Measurements from ENCODE around the gene SULT6B1. TPM values are rescaled to one million over a fixed set of nuclear protein-coding genes. Genes with fewer than 3 reads are reported as not detected.

The SULT6B1 gene, protein sequence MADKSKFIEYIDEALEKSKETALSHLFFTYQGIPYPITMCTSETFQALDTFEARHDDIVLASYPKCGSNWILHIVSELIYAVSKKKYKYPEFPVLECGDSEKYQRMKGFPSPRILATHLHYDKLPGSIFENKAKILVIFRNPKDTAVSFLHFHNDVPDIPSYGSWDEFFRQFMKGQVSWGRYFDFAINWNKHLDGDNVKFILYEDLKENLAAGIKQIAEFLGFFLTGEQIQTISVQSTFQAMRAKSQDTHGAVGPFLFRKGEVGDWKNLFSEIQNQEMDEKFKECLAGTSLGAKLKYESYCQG
- total RNA-seq, result not detected in 2 replicates
- not detected for total RNA-seq (2013)
- polyA plus RNA-seq, result not detected in 2 replicates
- polyA minus RNA-seq, result not detected in 2 replicates

DNA sequence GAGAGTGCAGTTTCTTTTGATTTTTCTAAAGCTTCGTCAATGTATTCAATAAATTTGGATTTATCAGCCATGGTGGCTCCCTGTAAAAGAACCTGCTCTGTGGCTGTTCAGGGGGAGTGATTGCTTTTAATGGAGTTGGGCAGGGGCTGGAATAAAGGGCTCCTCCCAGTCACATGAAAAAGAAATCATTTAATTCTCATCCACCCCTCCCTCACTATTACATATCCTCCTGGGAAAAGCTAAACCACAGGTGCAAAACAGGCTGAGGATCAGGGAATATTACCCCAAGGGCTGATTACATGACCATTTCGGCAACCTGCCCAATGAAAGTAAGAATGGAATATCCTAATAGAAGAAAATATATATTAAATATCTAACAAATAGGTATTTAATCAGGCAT, at the start of gene SULT6B1:
Gene SULT6B1, minus strand, starts transcription at position 101 of the 400 bp plus-strand sequence. Its CDS starts 30 bp downstream, at position 71.
- no peaks in the 10 kb centered on the region for H3K79me2 ChIP-seq (ENCODE audit: control insufficient read depth, insufficient read depth, low read length)
- CTCF ChIA-PET, result no interaction called here
- H3K4me3 ChIP-seq (ENCODE audit: control extremely low read depth in 1 of 5, extremely low read depth in 1 of 5, insufficient read depth in 1 of 5, low read depth in 2 of 5, low read length in 4 of 5), result no peak within 1 kb of the TSS
- H2AFZ ChIP-seq (ENCODE audit: insufficient read depth, low read depth, low read length, poor library complexity, severe bottlenecking), result no peak within 1 kb of the TSS
- H3K4me2 ChIP-seq (replicated peaks; ENCODE audit: low read depth, low read length, poor library complexity, severe bottlenecking), result no peak within 1 kb of the TSS
- DNase-seq (no peak), ATAC-seq (ENCODE audit: low read depth) (no peak)
- H3K27ac ChIP-seq (ENCODE audit: low read length in 2 of 2), result no peak within 1 kb of the TSS
- Mint-ChIP-seq H3K4me3 (no peak within 1 kb of the TSS), H3K27ac (no peak within 1 kb of the TSS), H3K4me1 (no peaks in the 10 kb centered on the region), H3K9me3 (ENCODE audit: insufficient read depth) (no peaks in the 10 kb centered on the region), H3K27me3 (peaks cover 9% of the 10 kb centered on the region)
- H3K9me3 ChIP-seq (ENCODE audit: control extremely low read depth in 1 of 3, control insufficient read depth in 2 of 3, insufficient read depth in 1 of 3, low read length in 2 of 3), result no peaks in the 10 kb centered on the region
- POLR2A ChIA-PET, result no interaction called here
- H3K36me3 ChIP-seq (replicated peaks in 1 of 2; ENCODE audit: control extremely low read depth in 1 of 2, control insufficient read depth in 1 of 2, extremely low read depth in 1 of 2, insufficient read depth in 2 of 2, low read length in 1 of 2), result no peaks in the 10 kb centered on the region
- 100% methylated on average over 1 of the region's 2 CpGs for WGBS (ENCODE audit: insufficient coverage)
- intact Hi-C loops (cut with micrococcal nuclease), result no loop called here
- H3K4me1 ChIP-seq (ENCODE audit: control insufficient read depth in 2 of 2, insufficient read depth in 2 of 2, low read length in 2 of 2), result no peaks in the 10 kb centered on the region
- H3K27me3 ChIP-seq (replicated peaks in 1 of 4; ENCODE audit: control extremely low read depth in 1 of 4, control insufficient read depth in 3 of 4, insufficient read depth in 4 of 4, low read length in 3 of 4), result peaks cover 0 to 2% (median 0%) of the 10 kb centered on the region in 4 experiments
- H4K20me1 ChIP-seq (ENCODE audit: control insufficient read depth, insufficient read depth, low read length, poor library complexity, severe bottlenecking), result no peaks in the 10 kb centered on the region
- TF ChIP-seq, protein P1, sequence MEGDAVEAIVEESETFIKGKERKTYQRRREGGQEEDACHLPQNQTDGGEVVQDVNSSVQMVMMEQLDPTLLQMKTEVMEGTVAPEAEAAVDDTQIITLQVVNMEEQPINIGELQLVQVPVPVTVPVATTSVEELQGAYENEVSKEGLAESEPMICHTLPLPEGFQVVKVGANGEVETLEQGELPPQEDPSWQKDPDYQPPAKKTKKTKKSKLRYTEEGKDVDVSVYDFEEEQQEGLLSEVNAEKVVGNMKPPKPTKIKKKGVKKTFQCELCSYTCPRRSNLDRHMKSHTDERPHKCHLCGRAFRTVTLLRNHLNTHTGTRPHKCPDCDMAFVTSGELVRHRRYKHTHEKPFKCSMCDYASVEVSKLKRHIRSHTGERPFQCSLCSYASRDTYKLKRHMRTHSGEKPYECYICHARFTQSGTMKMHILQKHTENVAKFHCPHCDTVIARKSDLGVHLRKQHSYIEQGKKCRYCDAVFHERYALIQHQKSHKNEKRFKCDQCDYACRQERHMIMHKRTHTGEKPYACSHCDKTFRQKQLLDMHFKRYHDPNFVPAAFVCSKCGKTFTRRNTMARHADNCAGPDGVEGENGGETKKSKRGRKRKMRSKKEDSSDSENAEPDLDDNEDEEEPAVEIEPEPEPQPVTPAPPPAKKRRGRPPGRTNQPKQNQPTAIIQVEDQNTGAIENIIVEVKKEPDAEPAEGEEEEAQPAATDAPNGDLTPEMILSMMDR (IDR thresholded peaks at IDR 0.05), result no peak
- no peak for TF ChIP-seq EZH2 (IDR thresholded peaks at IDR 0.05; ENCODE audit: borderline replicate concordance, insufficient read depth, low read depth, low read length, poor library complexity, severe bottlenecking)
- H3K9ac ChIP-seq (ENCODE audit: low read length), result no peak within 1 kb of the TSS

Measured in B cell (primary cell).